GM12865 (cell line): ENCODE results near the gene PLCL2.

Experiments used
- DNase-seq: peaks from one replicate; pipeline ENCODE4 v3.0.0; 2010; ENCODE audit warnings: low read depth
- H3K4me3 ChIP-seq: 2 replicates; pipeline ENCODE4 v1.5.1; 2011; ENCODE audit warnings: mild to moderate bottlenecking, low read depth, low read length, control low read depth
- TF ChIP-seq, protein P1 (sequence below): IDR thresholded peaks from 2 replicates; pipeline ENCODE4 v1.5.1; 2011; ENCODE audit warnings: low read length, control low read depth, low read depth, inconsistent platforms; ENCODE audit not compliant: insufficient read depth; ENCODE audit errors: missing control alignments

Gene PLCL2

DNA sequence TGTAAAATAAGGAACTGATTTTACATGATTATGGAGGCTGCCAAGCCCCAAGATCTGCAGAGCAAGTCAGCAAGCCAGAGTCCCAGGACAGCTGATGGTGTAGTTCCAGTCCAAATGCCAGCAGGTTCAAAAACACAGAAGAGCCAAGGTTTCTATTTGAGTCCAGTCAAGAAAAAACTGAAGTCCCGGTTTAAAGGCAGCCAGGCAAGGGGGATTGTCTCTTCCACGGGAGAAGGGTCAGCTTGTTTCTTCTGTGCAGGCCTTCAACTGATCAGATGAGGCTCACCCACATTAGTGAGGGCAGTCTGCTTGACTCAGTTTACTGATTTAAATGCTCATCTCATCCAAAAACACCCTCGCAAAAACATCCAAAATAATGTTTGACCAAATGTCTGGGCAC lies 246.2 kb downstream of the PLCL2 start:
- DNase-seq, result no peak

DNA sequence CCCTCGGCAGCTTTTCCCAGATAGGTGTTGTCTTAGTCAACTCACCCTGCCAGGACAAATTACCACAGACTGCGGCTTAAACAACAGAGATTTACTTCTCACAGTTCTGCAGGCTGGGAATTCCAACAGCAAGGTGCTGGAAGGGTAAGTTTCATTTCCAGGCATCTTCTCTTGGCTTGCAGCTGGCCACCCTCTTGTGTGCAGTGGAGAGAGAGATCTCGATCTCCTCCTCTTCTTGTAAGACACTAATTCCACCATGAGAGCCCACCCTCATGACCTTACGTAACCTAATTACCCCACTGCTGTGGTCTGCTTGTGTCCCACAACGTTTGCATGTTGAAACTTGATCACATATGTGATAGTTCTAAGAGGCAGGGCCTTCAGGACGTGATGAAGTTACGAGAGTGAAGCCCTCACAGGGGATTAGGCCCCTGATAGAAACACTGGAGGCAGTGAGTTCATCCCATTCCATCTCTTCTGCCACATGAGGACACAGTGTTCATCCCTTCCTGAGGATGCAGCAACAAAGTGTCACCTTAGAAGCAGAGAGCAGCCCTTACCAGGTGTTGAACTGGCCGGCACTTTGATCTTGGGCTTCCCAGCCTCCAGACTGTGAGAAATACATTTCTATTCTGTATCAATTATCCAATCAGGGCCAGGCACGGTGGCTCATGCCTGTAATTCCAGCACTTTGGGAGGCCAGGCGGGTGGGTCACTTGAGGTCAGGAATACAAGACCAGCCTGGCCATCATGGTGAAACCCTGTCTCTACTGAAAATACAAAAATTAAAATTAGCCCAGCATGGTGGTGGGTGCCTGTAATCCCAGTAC lies 247.7 kb downstream of the PLCL2 start:
- TF ChIP-seq, protein P1, sequence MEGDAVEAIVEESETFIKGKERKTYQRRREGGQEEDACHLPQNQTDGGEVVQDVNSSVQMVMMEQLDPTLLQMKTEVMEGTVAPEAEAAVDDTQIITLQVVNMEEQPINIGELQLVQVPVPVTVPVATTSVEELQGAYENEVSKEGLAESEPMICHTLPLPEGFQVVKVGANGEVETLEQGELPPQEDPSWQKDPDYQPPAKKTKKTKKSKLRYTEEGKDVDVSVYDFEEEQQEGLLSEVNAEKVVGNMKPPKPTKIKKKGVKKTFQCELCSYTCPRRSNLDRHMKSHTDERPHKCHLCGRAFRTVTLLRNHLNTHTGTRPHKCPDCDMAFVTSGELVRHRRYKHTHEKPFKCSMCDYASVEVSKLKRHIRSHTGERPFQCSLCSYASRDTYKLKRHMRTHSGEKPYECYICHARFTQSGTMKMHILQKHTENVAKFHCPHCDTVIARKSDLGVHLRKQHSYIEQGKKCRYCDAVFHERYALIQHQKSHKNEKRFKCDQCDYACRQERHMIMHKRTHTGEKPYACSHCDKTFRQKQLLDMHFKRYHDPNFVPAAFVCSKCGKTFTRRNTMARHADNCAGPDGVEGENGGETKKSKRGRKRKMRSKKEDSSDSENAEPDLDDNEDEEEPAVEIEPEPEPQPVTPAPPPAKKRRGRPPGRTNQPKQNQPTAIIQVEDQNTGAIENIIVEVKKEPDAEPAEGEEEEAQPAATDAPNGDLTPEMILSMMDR, result no peak
- peak; percentile 68 for DNase-seq
- H3K4me3 ChIP-seq, result peak overlapping the region; percentile 27

More for the DNA sequence above, 246.2 kb downstream of the PLCL2 start:
- no peak overlapping the region for H3K4me3 ChIP-seq
- TF ChIP-seq, protein P1, result no peak

DNA sequence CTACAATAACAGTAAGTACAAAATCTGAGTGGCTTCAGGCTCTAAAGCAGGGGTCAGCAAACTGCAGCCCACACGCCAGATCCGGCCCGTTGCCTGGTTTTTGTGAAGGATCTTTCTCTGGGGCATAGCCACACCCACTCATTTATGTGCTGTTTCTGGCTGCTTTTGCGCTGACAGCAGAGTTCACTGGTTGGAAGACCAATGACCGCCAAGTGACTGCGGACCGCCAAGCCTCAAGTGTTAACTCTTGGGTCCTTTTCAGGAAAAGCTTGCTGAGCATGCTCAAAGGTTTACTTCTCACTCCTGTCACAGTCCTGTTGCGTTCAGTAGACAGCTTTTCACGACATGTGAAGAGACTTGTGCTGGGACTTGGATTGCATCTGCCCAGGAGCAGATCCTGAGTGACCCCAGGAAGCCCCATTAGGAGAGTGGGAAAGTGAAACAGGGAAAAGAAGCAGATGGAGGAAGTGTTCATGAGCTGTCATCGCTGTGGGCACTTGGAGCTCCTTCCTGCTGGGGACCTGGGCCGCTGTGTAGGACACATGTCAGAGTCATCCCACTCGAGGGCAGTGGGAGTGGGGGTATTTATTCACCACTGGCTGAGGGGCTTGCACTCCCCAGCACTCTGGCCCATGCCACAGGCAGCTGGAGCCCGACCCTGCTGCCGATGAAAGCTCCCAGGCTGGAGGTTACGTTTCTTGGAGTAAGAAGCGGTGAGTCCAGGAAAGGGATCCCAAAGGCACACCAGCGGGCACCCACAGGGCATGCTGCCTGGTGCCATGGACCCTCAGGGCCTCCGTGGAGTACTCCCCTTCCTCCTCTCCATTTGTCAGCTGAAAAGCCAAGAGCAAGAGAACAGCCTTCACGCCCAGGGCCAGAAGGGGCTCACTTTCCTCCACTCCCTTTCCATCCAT lies 249.1 kb downstream of the PLCL2 start:
- H3K4me3 ChIP-seq, result no peak overlapping the region
- TF ChIP-seq, protein P1, result no peak
- no peak for DNase-seq

DNA sequence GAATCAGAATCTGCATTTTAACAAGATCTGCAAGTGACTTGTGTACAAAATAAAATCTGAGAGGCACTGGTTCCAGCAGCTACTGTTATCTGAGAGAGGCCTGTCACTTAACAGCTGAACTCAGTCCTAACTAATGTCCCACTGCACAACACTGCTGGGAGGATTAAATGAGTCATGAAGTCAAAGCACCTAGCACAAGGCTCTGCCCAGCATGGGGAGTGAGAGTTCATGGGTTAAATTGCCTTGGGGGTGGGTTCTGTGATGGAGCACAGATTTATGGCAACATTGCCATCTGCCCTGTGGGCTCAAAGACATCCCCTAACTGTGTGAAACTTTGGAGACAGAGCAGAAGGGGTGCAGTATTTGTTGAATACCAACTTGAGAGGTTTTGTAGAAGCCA lies 250.9 kb downstream of the PLCL2 start:
- no peak overlapping the region for H3K4me3 ChIP-seq
- DNase-seq, result peak; percentile 57

GRCh38 chr3:17136136-17136721 lies 251.5 kb downstream of the PLCL2 start:
- TF ChIP-seq, protein P1, result no peak
- DNase-seq, result peak; percentile 56
- H3K4me3 ChIP-seq, result no peak overlapping the region

More for the DNA sequence above, 250.9 kb downstream of the PLCL2 start:
- TF ChIP-seq, protein P1, result no peak

GRCh38 chr3:17137321-17137826 lies 252.6 kb downstream of the PLCL2 start:
- H3K4me3 ChIP-seq, result no peak overlapping the region
- TF ChIP-seq, protein P1, result no peak
- no peak for DNase-seq
